CD14-positive monocyte (primary cell): ENCODE data around the gene SLC39A12. TPM values are rescaled to one million over a fixed set of nuclear protein-coding genes. Genes with fewer than 3 reads are reported as not detected.

Experiments
- DNase-seq, 3 donors: peaks; one replicate each; pipeline ENCODE4 v3.0.0-alpha.2; 2011 to 2022
- H2AFZ ChIP-seq: 2 replicates; pipeline ENCODE4 v1.6.0; 2012; ENCODE audit warnings: mild to moderate bottlenecking, low read depth, low read length, inconsistent platforms; ENCODE audit not compliant: insufficient read depth, poor library complexity, severe bottlenecking
- H3K27ac ChIP-seq, 2 donors: 1 replicate in 1 of 2; 2 replicates in 1 of 2; pipeline ENCODE4 v1.5.1; 2012 to 2013; ENCODE audit warnings: low read length in 2 of 2, control low read depth in 1 of 2, inconsistent platforms in 1 of 2, low read depth in 1 of 2, mild to moderate bottlenecking in 1 of 2
- H3K27me3 ChIP-seq, 2 donors: one replicate each; pipeline versions ENCODE4 v1.6.0 to v1.6.1; 2011 to 2013; ENCODE audit warnings: low read length in 2 of 2; ENCODE audit not compliant: control insufficient read depth in 2 of 2, insufficient read depth in 2 of 2
- H3K36me3 ChIP-seq, 2 donors: replicated peaks in 1 of 2; 1 replicate in 1 of 2; 2 replicates in 1 of 2; pipeline versions ENCODE4 v1.5.1 to v1.6.1; 2012 to 2013; ENCODE audit warnings: low read length in 2 of 2, control low read depth in 1 of 2, inconsistent platforms in 1 of 2, mild to moderate bottlenecking in 1 of 2; ENCODE audit not compliant: insufficient read depth in 2 of 2, control insufficient read depth in 1 of 2
- H3K4me1 ChIP-seq, 2 donors: 1 replicate in 1 of 2; 2 replicates in 1 of 2; pipeline versions ENCODE4 v1.5.1 to v1.6.1; 2012 to 2013; ENCODE audit warnings: low read length in 2 of 2, control low read depth in 1 of 2, inconsistent platforms in 1 of 2, mild to moderate bottlenecking in 1 of 2, moderate library complexity in 1 of 2; ENCODE audit not compliant: insufficient read depth in 2 of 2, control insufficient read depth in 1 of 2
- H3K4me2 ChIP-seq: replicated peaks from 2 replicates; pipeline ENCODE3; 2012; ENCODE audit warnings: low read length, moderate library complexity, mild to moderate bottlenecking; ENCODE audit not compliant: poor library complexity, severe bottlenecking; ENCODE audit errors: extremely low read depth
- H3K4me3 ChIP-seq, 3 experiments: fragments of 200-600 bp in 1 of 3; sonication (generic) in 1 of 3; replicated peaks in 1 of 3; 1 replicate in 2 of 3; 2 replicates in 1 of 3; pipeline ENCODE4 v1.5.1; 2011 to 2013; ENCODE audit warnings: low read length in 3 of 3, mild to moderate bottlenecking in 3 of 3, control low read depth in 2 of 3, low read depth in 2 of 3, inconsistent platforms in 1 of 3, moderate library complexity in 1 of 3
- H3K79me2 ChIP-seq: 2 replicates; pipeline ENCODE4 v1.6.0; 2012; ENCODE audit warnings: mild to moderate bottlenecking, control low read depth, inconsistent platforms, low read length, moderate library complexity; ENCODE audit not compliant: insufficient read depth
- H3K9ac ChIP-seq: 2 replicates; pipeline ENCODE4 v1.6.0; 2017; ENCODE audit warnings: low read length, mild to moderate bottlenecking; ENCODE audit not compliant: insufficient read depth, poor library complexity, severe bottlenecking
- H3K9me3 ChIP-seq, 2 donors: replicated peaks in 1 of 2; 1 replicate in 1 of 2; 2 replicates in 1 of 2; pipeline versions ENCODE4 v1.5.1 to v1.6.1; 2012 to 2013; ENCODE audit warnings: low read length in 2 of 2, control low read depth in 1 of 2; ENCODE audit not compliant: control insufficient read depth in 1 of 2, insufficient read depth in 1 of 2
- H4K20me1 ChIP-seq: 2 replicates; pipeline ENCODE4 v1.6.0; 2012; ENCODE audit warnings: mild to moderate bottlenecking, low read length, control low read depth, moderate library complexity; ENCODE audit not compliant: insufficient read depth
- H3K27ac Mint-ChIP-seq, 7 donors: one replicate each; pipeline ENCODE4 v1.8.0; 2020; ENCODE audit warnings: mild to moderate bottlenecking in 7 of 7, mixed read lengths in 7 of 7, moderate library complexity in 6 of 7, inconsistent platforms in 2 of 7
- H3K27me3 Mint-ChIP-seq, 3 donors: one replicate each; pipeline ENCODE4 v1.8.0; 2021 to 2022; ENCODE audit warnings: low read depth in 3 of 3, mild to moderate bottlenecking in 3 of 3, mixed read lengths in 3 of 3, moderate library complexity in 3 of 3, inconsistent platforms in 1 of 3
- H3K36me3 Mint-ChIP-seq, 2 donors: one replicate each; pipeline ENCODE4 v1.8.0; 2020; ENCODE audit warnings: mixed read lengths in 2 of 2, inconsistent platforms in 1 of 2, mild to moderate bottlenecking in 1 of 2
- H3K4me1 Mint-ChIP-seq: one replicate; pipeline ENCODE4 v1.8.0; 2020; ENCODE audit warnings: mild to moderate bottlenecking, mixed read lengths
- H3K4me3 Mint-ChIP-seq, 2 donors: one replicate each; pipeline ENCODE4 v1.8.0; 2020; ENCODE audit warnings: mild to moderate bottlenecking in 2 of 2, mixed read lengths in 2 of 2, moderate library complexity in 1 of 2
- H3K9me3 Mint-ChIP-seq, 7 donors: one replicate each; pipeline ENCODE4 v1.8.0; 2020 to 2022; ENCODE audit warnings: mixed read lengths in 7 of 7, mild to moderate bottlenecking in 6 of 7, moderate library complexity in 6 of 7, inconsistent platforms in 2 of 7
- CTCF ChIP-seq: fragments of 200-600 bp; IDR thresholded peaks from one replicate; pipeline ENCODE4 v1.8.0; 2022; ENCODE audit warnings: antibody characterized with exemption, mild to moderate bottlenecking
- WGBS: methylation state at CpG from one replicate; pipeline ENCODE4 v1.1.5; 2013; ENCODE audit warnings: missing lambda C conversion rate; ENCODE audit not compliant: insufficient coverage; 5-methylcytosine and 5-hydroxymethylcytosine counted together
- intact Hi-C, 2 donors: fragments of 100-400 bp; cut with micrococcal nuclease; formaldehyde crosslinking; loops; one replicate each; pipeline versions ENCODE4 v1.15.0 to v1.15.1; 2023
- polyA plus RNA-seq, 3 donors: library from polyadenylated mRNA; depleted of rRNA in 1 of 3; unstranded in 2 of 3; stranded (reverse) in 1 of 3; fragments of 300-500 nt in 2 of 3; fragments of >200 nt in 1 of 3; fragmentation: Illumina TruSeq in 2 of 3; gene quantifications; 1 replicate in 2 of 3; 2 replicates in 1 of 3; pipeline ENCODE4 v1.2.3, GENCODE V29; 2012 to 2021

The SLC39A12 gene
- polyA plus RNA-seq, 3 donors: not detected

GRCh38 chr10:18068401-18068800, 116.7 kb downstream of the SLC39A12 start:
- WGBS: no CpG with 5 or more reads among the region's 4 CpGs
- Mint-ChIP-seq H3K4me1 (no peaks in the 10 kb centered on the region), H3K27ac (no peak overlapping the region), H3K4me3 (no peak overlapping the region), H3K9me3 (peaks cover 1 to 6% (median 3%) of the 10 kb centered on the region in 7 donors), H3K36me3 (no peaks in the 10 kb centered on the region), H3K27me3 (peaks cover 1 to 2% (median 1%) of the 10 kb centered on the region in 3 donors)
- no peak for TF ChIP-seq CTCF
- Histone ChIP-seq H3K36me3 (no peaks in the 10 kb centered on the region), H3K9me3 (no peaks in the 10 kb centered on the region), H3K4me1 (no peaks in the 10 kb centered on the region), H3K27ac (no peak overlapping the region), H4K20me1 (no peaks in the 10 kb centered on the region), H3K79me2 (no peaks in the 10 kb centered on the region), H3K9ac (no peak overlapping the region), H3K4me3 (no peak overlapping the region), H2AFZ (no peak overlapping the region), H3K27me3 (no peaks in the 10 kb centered on the region), H3K4me2 (no peak overlapping the region)
- intact Hi-C loops: no loop called here
- no peak for DNase-seq

- Histone ChIP-seq H3K4me1 (no peaks in the 10 kb centered on the region), H3K79me2 (no peaks in the 10 kb centered on the region), H3K27me3 (no peaks in the 10 kb centered on the region), H3K36me3 (no peaks in the 10 kb centered on the region), H2AFZ (no peak overlapping the region), H3K4me3 (no peak overlapping the region), H4K20me1 (no peaks in the 10 kb centered on the region), H3K4me2 (no peak overlapping the region), H3K9me3 (no peaks in the 10 kb centered on the region), H3K9ac (no peak overlapping the region), H3K27ac (no peak overlapping the region)
- Mint-ChIP-seq H3K4me3 (no peak overlapping the region), H3K4me1 (no peaks in the 10 kb centered on the region), H3K27ac (no peak overlapping the region), H3K36me3 (no peaks in the 10 kb centered on the region), H3K9me3 (peaks cover 0 to 10% (median 6%) of the 10 kb centered on the region in 7 donors), H3K27me3 (peaks cover 1 to 3% (median 3%) of the 10 kb centered on the region in 3 donors)
- intact Hi-C loops: no loop called here
- no CpG with 5 or more reads among the region's 2 CpGs for WGBS
- no peak for TF ChIP-seq CTCF
- DNase-seq: no peak
These were observed 119.9 kb downstream of the SLC39A12 start for GRCh38 chr10:18071591-18071990.
